H1 (cell line): ENCODE results near the gene TAS2R1. TPM values are rescaled to one million over a fixed set of nuclear protein-coding genes. Genes with fewer than 3 reads are reported as not detected.

Source experiments
- CTCF ChIA-PET: fragments of 300-600 bp; sonication (Branson Sonifier 250); formaldehyde crosslinking; loops from one replicate; lab custom pipeline; 2021; ENCODE audit not compliant: partially characterized antibody; lab: Charles Lee
- POLR2A ChIA-PET: fragments of 300-600 bp; sonication (Branson Sonifier 250); formaldehyde crosslinking; loops from one replicate; lab custom pipeline; 2021; ENCODE audit warnings: inconsistent platforms; ENCODE audit not compliant: partially characterized antibody; lab: Charles Lee
- DNase-seq, 2 experiments: peaks; one replicate each; pipeline versions ENCODE4 v3.0.0 to v3.0.0-alpha.2; 2010 to 2022; ENCODE audit warnings: low spot score in 2 of 2, low read depth in 1 of 2, mixed read lengths in 1 of 2
- FAIRE-seq: peaks from 2 replicates; lab custom pipeline; 2011; peaks lifted over from hg19 to GRCh38; lab: Jason Lieb, UNC
- H2AFZ ChIP-seq: 2 replicates; pipeline ENCODE4 v1.8.1; 2012; ENCODE audit warnings: low read length, inconsistent platforms
- H2AK5ac ChIP-seq: 2 replicates; pipeline ENCODE4 v1.6.1; 2013; ENCODE audit warnings: low read depth, low read length
- H2BK120ac ChIP-seq: replicated peaks from 2 replicates; pipeline ENCODE3; 2013; ENCODE audit warnings: low read depth, low read length, inconsistent platforms
- H2BK12ac ChIP-seq: 2 replicates; pipeline ENCODE4 v1.6.1; 2013; ENCODE audit warnings: low read depth, low read length
- H2BK15ac ChIP-seq: 2 replicates; pipeline ENCODE4 v1.6.1; 2013; ENCODE audit warnings: low read length
- H2BK20ac ChIP-seq: 2 replicates; pipeline ENCODE4 v1.6.1; 2013; ENCODE audit warnings: low read length
- H2BK5ac ChIP-seq: 2 replicates; pipeline ENCODE4 v1.6.1; 2013; ENCODE audit warnings: low read depth, low read length
- H3K14ac ChIP-seq: 2 replicates; pipeline ENCODE4 v1.6.1; 2013; ENCODE audit warnings: inconsistent platforms; ENCODE audit not compliant: insufficient read length
- H3K18ac ChIP-seq: 2 replicates; pipeline ENCODE4 v1.6.1; 2013; ENCODE audit warnings: low read length; ENCODE audit errors: extremely low read depth
- H3K23ac ChIP-seq: 2 replicates; pipeline ENCODE4 v1.6.1; 2013; ENCODE audit warnings: inconsistent platforms; ENCODE audit not compliant: insufficient read length
- H3K23me2 ChIP-seq: 2 replicates; pipeline ENCODE4 v1.6.1; 2013; ENCODE audit warnings: low read depth, low read length
- H3K27ac ChIP-seq: 2 replicates; pipeline ENCODE4 v1.6.1; 2011; ENCODE audit warnings: low read depth, low read length, inconsistent platforms
- H3K27me3 ChIP-seq, 4 experiments: replicated peaks in 1 of 4; 1 replicate in 1 of 4; 2 replicates in 3 of 4; pipeline versions ENCODE4 v1.6.1 to v1.8.1; 2011 to 2013; ENCODE audit warnings: low read length in 3 of 4, mild to moderate bottlenecking in 3 of 4, inconsistent platforms in 2 of 4, mixed read lengths in 2 of 4, moderate library complexity in 1 of 4; ENCODE audit not compliant: control insufficient read depth in 3 of 4, insufficient read depth in 3 of 4; ENCODE audit errors: extremely low read depth in 1 of 4
- H3K36me3 ChIP-seq, 4 experiments: 2 replicates each; pipeline versions ENCODE4 v1.6.1 to v1.8.1; 2011 to 2013; ENCODE audit warnings: mild to moderate bottlenecking in 4 of 4, low read length in 3 of 4, moderate library complexity in 2 of 4, control low read depth in 1 of 4, inconsistent platforms in 1 of 4; ENCODE audit not compliant: insufficient read depth in 4 of 4, control insufficient read depth in 2 of 4
- H3K4ac ChIP-seq: replicated peaks from 2 replicates; pipeline ENCODE3; 2013; ENCODE audit warnings: low read length, low read depth, mixed read lengths, inconsistent platforms; ENCODE audit not compliant: insufficient read length
- H3K4me1 ChIP-seq, 4 experiments: replicated peaks in 1 of 4; 1 replicate in 1 of 4; 2 replicates in 3 of 4; pipeline versions ENCODE4 v1.6.1 to v1.8.1; 2011 to 2013; ENCODE audit warnings: low read length in 3 of 4, inconsistent platforms in 2 of 4, mixed read lengths in 1 of 4; ENCODE audit not compliant: insufficient read depth in 4 of 4, control insufficient read depth in 3 of 4
- H3K4me2 ChIP-seq, 2 experiments: 2 replicates each; pipeline versions ENCODE4 v1.6.1 to v1.8.1; 2011 to 2013; ENCODE audit warnings: low read depth in 2 of 2, low read length in 2 of 2, control low read depth in 1 of 2, inconsistent platforms in 1 of 2, mild to moderate bottlenecking in 1 of 2; ENCODE audit not compliant: insufficient read depth in 1 of 2
- H3K4me3 ChIP-seq, 4 experiments: fragments of 200-600, 300-600 bp in 1 of 4; sonication (generic), shearing (Covaris generic), sonication (Bioruptor Twin) in 1 of 4; 2 replicates each; pipeline versions ENCODE4 v1.5.1 to v1.8.1; 2011 to 2016; ENCODE audit warnings: low read length in 4 of 4, low read depth in 3 of 4, control low read depth in 2 of 4, inconsistent platforms in 2 of 4, mild to moderate bottlenecking in 2 of 4, mixed read lengths in 1 of 4, moderate library complexity in 1 of 4; ENCODE audit not compliant: insufficient read depth in 2 of 4; ENCODE audit errors: extremely low read depth in 1 of 4
- H3K56ac ChIP-seq: replicated peaks from 2 replicates; pipeline ENCODE3; 2013; ENCODE audit warnings: low read depth, mild to moderate bottlenecking, mixed read lengths, low read length, inconsistent platforms; ENCODE audit not compliant: insufficient read length
- H3K79me1 ChIP-seq: 2 replicates; pipeline ENCODE4 v1.6.1; 2013; ENCODE audit warnings: low read depth, low read length, control low read depth
- H3K79me2 ChIP-seq, 2 experiments: 2 replicates each; pipeline versions ENCODE4 v1.6.1 to v1.8.1; 2012 to 2013; ENCODE audit warnings: low read length in 2 of 2, mild to moderate bottlenecking in 2 of 2, inconsistent platforms in 1 of 2; ENCODE audit not compliant: insufficient read depth in 2 of 2, control insufficient read depth in 1 of 2
- H3K9ac ChIP-seq, 4 experiments: replicated peaks in 1 of 4; 1 replicate in 1 of 4; 2 replicates in 3 of 4; pipeline versions ENCODE4 v1.6.1 to v1.8.1; 2011 to 2013; ENCODE audit warnings: low read depth in 3 of 4, low read length in 3 of 4, control low read depth in 2 of 4, mild to moderate bottlenecking in 2 of 4, moderate library complexity in 2 of 4, inconsistent platforms in 1 of 4; ENCODE audit errors: extremely low read depth in 1 of 4
- H3K9me3 ChIP-seq, 2 experiments: 2 replicates each; pipeline versions ENCODE4 v1.6.1 to v1.8.1; 2012 to 2013; ENCODE audit warnings: mild to moderate bottlenecking in 2 of 2, moderate library complexity in 2 of 2, control low read depth in 1 of 2, inconsistent platforms in 1 of 2, low read depth in 1 of 2, low read length in 1 of 2, mixed read lengths in 1 of 2; ENCODE audit not compliant: insufficient read depth in 2 of 2
- H4K20me1 ChIP-seq, 2 experiments: replicated peaks in 1 of 2; 2 replicates each; pipeline versions ENCODE3 to v1.8.1; 2011 to 2013; ENCODE audit warnings: inconsistent platforms in 2 of 2, low read length in 2 of 2, mild to moderate bottlenecking in 1 of 2; ENCODE audit not compliant: insufficient read depth in 2 of 2, control insufficient read depth in 1 of 2
- H4K5ac ChIP-seq: 2 replicates; pipeline ENCODE4 v1.6.1; 2013; ENCODE audit warnings: low read length, low read depth, mixed read lengths, inconsistent platforms; ENCODE audit not compliant: insufficient read length
- H4K8ac ChIP-seq: 2 replicates; pipeline ENCODE4 v1.8.0; 2013; ENCODE audit warnings: mild to moderate bottlenecking, moderate library complexity, low read length, inconsistent platforms; ENCODE audit not compliant: insufficient read depth; ENCODE audit errors: extremely low read depth
- H4K91ac ChIP-seq: replicated peaks from 2 replicates; pipeline ENCODE3; 2013; ENCODE audit warnings: low read length, mixed read lengths, inconsistent platforms; ENCODE audit not compliant: insufficient read length
- ASH2L ChIP-seq: fragments of 200-600, 300-600 bp; sonication (generic); IDR thresholded peaks from one replicate; pipeline ENCODE4 v1.7.1; 2017; ENCODE audit warnings: low read length
- EGR1 ChIP-seq: IDR thresholded peaks from 2 replicates; pipeline ENCODE4 v1.6.1; 2011; ENCODE audit warnings: low read depth, low read length, borderline replicate concordance
- GTF2F1 ChIP-seq: IDR thresholded peaks from 2 replicates; pipeline ENCODE4 v1.6.1; 2012; ENCODE audit warnings: low read depth, low read length, improper control_type of control experiment, borderline replicate concordance
- HDAC2 ChIP-seq, 2 experiments: fragments of 300-600 bp in 1 of 2; sonication (generic) in 1 of 2; IDR thresholded peaks; 2 replicates each; pipeline ENCODE4 v1.6.1; 2011 to 2012; ENCODE audit warnings: low read depth in 2 of 2, low read length in 2 of 2, mild to moderate bottlenecking in 2 of 2, moderate library complexity in 2 of 2, borderline replicate concordance in 1 of 2, inconsistent platforms in 1 of 2
- JUN ChIP-seq: IDR thresholded peaks from 2 replicates; pipeline ENCODE4 v1.6.1; 2011; ENCODE audit warnings: low read depth, mild to moderate bottlenecking, improper control_type of control experiment, low read length
- NRF1 ChIP-seq: IDR thresholded peaks from 2 replicates; pipeline ENCODE4 v1.6.1; 2011; ENCODE audit warnings: mild to moderate bottlenecking, low read depth, low read length, improper control_type of control experiment
- RBBP5 ChIP-seq: IDR thresholded peaks from 2 replicates; pipeline ENCODE4 v1.7.1; 2012; ENCODE audit warnings: low read depth, mild to moderate bottlenecking, inconsistent platforms, low read length, moderate library complexity, borderline replicate concordance
- RNF2 ChIP-seq: fragments of 200-900, 300-1000 bp; sonication (generic); IDR thresholded peaks from 2 replicates; pipeline ENCODE4 v1.7.1; 2016; ENCODE audit warnings: borderline replicate concordance, low read depth, mild to moderate bottlenecking, antibody characterized with exemption, low read length; ENCODE audit not compliant: poor library complexity, severe bottlenecking; ENCODE audit errors: missing control alignments
- SAP30 ChIP-seq: fragments of 300-600 bp; sonication (generic); IDR thresholded peaks from 2 replicates; pipeline ENCODE4 v1.7.1; 2012; ENCODE audit warnings: low read length, moderate library complexity, mild to moderate bottlenecking, inconsistent platforms; ENCODE audit not compliant: insufficient read depth, insufficient replicate concordance
- SP4 ChIP-seq: IDR thresholded peaks from 2 replicates; pipeline ENCODE4 v1.6.1; 2012; ENCODE audit warnings: low read length, inconsistent platforms
- TCF12 ChIP-seq: IDR thresholded peaks from 2 replicates; pipeline ENCODE4 v1.6.1; 2011; ENCODE audit warnings: low read depth, mild to moderate bottlenecking, low read length
- YY1 ChIP-seq: IDR thresholded peaks from 2 replicates; pipeline ENCODE4 v1.6.1; 2011; ENCODE audit warnings: low read depth, mild to moderate bottlenecking, low read length
- WGBS, 2 experiments: shearing (Covaris generic) in 1 of 2; methylation state at CpG; one replicate each; pipeline versions ENCODE4 v1.1.6 to v1.1.7; 2013 to 2015; ENCODE audit warnings: low lambda C conversion rate in 2 of 2, mixed read lengths in 2 of 2, inconsistent platforms in 1 of 2, low coverage in 1 of 2, missing lambda C conversion rate in 1 of 2; ENCODE audit not compliant: insufficient replicate concordance in 2 of 2, insufficient coverage in 1 of 2, insufficient read length in 1 of 2; ENCODE audit errors: extremely low coverage in 1 of 2, missing lambda C conversion rate in 1 of 2; 5-methylcytosine and 5-hydroxymethylcytosine counted together
- polyA plus RNA-seq, 7 experiments: library from polyadenylated mRNA; depleted of rRNA in 3 of 7; stranded (reverse) in 5 of 7; unstranded in 2 of 7; fragments of >200 nt in 5 of 7; fragments of 200-250 nt in 2 of 7; gene quantifications; 1 replicate in 5 of 7; 2 replicates in 1 of 7; 4 replicates in 1 of 7; pipeline versions ENCODE4 v1.2.1 to v1.2.3, GENCODE V29; 2011 to 2013; ENCODE audit warnings: missing spikeins in 2 of 7, mixed read lengths in 2 of 7
- total RNA-seq: library from RNA; stranded (reverse); fragmentation: NEBNext Ultra II Directional; extraction: Animal tissue kit (Norgen Biotek cat#: 25700); gene quantifications from 2 replicates; pipeline ENCODE4 v1.2.1, GENCODE V29; 2021
- TF ChIP-seq, protein P1 (sequence below): IDR thresholded peaks from 2 replicates; pipeline ENCODE4 v1.6.1; 2011; ENCODE audit warnings: low read length, improper control_type of control experiment

The TAS2R1 gene
- total and polyA plus RNA-seq, 2 of the 8 experiments (the other 6 are each of a cell fraction or from before 2014, with no cell fraction given), result not detected

DNA sequence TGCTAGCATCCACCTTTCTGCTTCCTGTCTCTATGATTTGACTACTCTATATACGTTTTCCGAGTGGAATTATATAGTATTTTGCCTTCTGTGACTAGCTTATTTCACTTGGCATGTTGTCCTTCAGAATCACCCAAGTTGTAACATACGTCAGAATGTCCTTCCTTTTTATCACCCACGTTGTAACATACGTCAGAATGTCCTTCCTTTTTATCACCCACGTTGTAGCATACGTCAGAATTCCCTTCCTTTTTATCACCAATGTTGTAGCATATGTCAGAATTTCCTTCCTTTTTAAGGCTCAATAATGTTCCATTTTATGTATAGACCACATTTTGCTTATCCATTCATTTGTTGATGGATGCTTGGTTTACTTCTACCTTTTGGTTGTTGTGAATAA lies 22.9 kb upstream of the TAS2R1 start:
- no peak overlapping the region for H4K5ac ChIP-seq
- no peak overlapping the region for H3K23ac ChIP-seq
- no peaks in the 10 kb centered on the region for H3K23me2 ChIP-seq
- no peak overlapping the region for H2BK20ac ChIP-seq
- H3K4ac ChIP-seq, result no peak overlapping the region
- CTCF ChIA-PET, result interaction anchor here (0.7 to 2.3 kb wide), 6 partner anchors 9 to 182 kb away, joined by 3 to 6 read pairs (median 3); no protein-coding TSS in a partner anchor
- no peak overlapping the region for H3K27ac ChIP-seq
- H3K27me3 ChIP-seq, result no peaks in the 10 kb centered on the region
- no peak overlapping the region for H2AFZ ChIP-seq
- no peaks in the 10 kb centered on the region for H3K9me3 ChIP-seq
- POLR2A ChIA-PET, result no interaction called here
- H3K79me2 ChIP-seq, result no peaks in the 10 kb centered on the region
- FAIRE-seq, result no peak
- H3K14ac ChIP-seq, result no peak overlapping the region
- H2BK15ac ChIP-seq, result no peak overlapping the region
- no peak overlapping the region for H2BK12ac ChIP-seq
- H3K4me2 ChIP-seq, result no peak overlapping the region
- no peak overlapping the region for H4K91ac ChIP-seq
- no peak overlapping the region for H2AK5ac ChIP-seq
- H3K9ac ChIP-seq, result no peak overlapping the region
- no peak overlapping the region for H2BK5ac ChIP-seq
- no peaks in the 10 kb centered on the region for H4K20me1 ChIP-seq
- H3K4me3 ChIP-seq, result no peak overlapping the region
- H3K79me1 ChIP-seq, result no peaks in the 10 kb centered on the region
- H3K56ac ChIP-seq, result no peak overlapping the region
- H4K8ac ChIP-seq, result no peak overlapping the region
- no peaks in the 10 kb centered on the region for H3K36me3 ChIP-seq
- H2BK120ac ChIP-seq, result no peak overlapping the region
- no peaks in the 10 kb centered on the region for H3K4me1 ChIP-seq
- WGBS, 2 experiments, result 79% methylated on average over 7 of the region's 7 CpGs; no CpG with 5 or more reads in 1 of the 2 experiments
- H3K18ac ChIP-seq, result no peak overlapping the region
- no peak for TF ChIP-seq YY1
- TF ChIP-seq, protein P1, sequence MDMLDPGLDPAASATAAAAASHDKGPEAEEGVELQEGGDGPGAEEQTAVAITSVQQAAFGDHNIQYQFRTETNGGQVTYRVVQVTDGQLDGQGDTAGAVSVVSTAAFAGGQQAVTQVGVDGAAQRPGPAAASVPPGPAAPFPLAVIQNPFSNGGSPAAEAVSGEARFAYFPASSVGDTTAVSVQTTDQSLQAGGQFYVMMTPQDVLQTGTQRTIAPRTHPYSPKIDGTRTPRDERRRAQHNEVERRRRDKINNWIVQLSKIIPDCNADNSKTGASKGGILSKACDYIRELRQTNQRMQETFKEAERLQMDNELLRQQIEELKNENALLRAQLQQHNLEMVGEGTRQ, result no peak
- no peak for TF ChIP-seq GTF2F1
- no peak for TF ChIP-seq TCF12
- no peak for TF ChIP-seq SP4
- no peak for TF ChIP-seq RNF2
- TF ChIP-seq RBBP5, result no peak
- TF ChIP-seq ASH2L, result no peak
- no peak for TF ChIP-seq HDAC2 (IDR thresholded peaks at IDR 0.05; ENCODE audit: borderline replicate concordance in 1 of 2, low read depth in 2 of 2, low read length in 2 of 2)
- no peak for TF ChIP-seq SAP30
- no peak for TF ChIP-seq NRF1
- TF ChIP-seq JUN, result no peak
- TF ChIP-seq EGR1, result no peak
- DNase-seq, result no peak
